Astrocyte of the cerebellum (primary cell): ENCODE data around the gene GATA5.

ENCODE experiments used
- DNase-seq: peaks from one replicate; pipeline ENCODE4 v3.0.0-alpha.2; 2011; ENCODE audit warnings: low read depth
- H3K4me3 ChIP-seq: 2 replicates; pipeline ENCODE4 v1.5.1; 2011; ENCODE audit warnings: mild to moderate bottlenecking, low read depth, low read length, moderate library complexity
- in situ Hi-C: cut with HindIII; loops from 2 replicates; pipeline ENCODE4 v1.10.0; 2017; ENCODE audit warnings: low sequenced_read_pairs
- TF ChIP-seq, protein P1 (sequence below): IDR thresholded peaks from 2 replicates; pipeline ENCODE4 v1.5.1; 2012; ENCODE audit warnings: low read length, low read depth, moderate library complexity, mild to moderate bottlenecking; ENCODE audit errors: missing control alignments

The GATA5 gene

DNA sequence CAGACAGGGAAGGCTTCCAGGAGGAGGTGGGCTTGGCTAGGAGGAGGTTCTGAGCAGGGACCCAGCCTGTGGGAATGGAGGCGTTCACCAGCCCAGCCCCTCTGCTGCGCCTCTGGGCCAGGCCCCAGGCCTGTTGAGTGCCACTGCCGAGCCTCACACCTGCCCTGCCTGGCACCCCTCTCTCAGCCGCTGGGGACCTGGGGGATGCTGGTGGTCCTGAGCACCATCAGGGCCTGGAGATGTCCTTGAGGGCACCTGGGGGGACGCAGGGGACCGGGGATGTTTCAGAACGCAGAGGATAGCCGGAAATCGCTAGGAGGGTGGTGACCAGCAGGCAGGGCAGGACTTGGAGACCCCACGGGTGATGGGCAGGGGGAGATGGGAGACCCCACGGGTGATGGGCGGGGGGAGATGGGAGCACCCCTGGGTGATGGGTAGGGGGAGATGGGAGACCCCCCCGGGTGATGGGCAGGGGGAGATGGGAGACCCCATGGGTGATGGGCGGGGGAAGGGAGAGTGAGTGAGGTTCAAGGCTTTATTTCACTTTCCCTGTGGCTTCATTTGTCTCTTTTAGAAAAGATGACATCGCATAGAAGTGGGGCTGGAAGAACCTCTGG lies 12.7 kb downstream of the GATA5 start:
- in situ Hi-C loops = no loop called here
- TF ChIP-seq, protein P1, sequence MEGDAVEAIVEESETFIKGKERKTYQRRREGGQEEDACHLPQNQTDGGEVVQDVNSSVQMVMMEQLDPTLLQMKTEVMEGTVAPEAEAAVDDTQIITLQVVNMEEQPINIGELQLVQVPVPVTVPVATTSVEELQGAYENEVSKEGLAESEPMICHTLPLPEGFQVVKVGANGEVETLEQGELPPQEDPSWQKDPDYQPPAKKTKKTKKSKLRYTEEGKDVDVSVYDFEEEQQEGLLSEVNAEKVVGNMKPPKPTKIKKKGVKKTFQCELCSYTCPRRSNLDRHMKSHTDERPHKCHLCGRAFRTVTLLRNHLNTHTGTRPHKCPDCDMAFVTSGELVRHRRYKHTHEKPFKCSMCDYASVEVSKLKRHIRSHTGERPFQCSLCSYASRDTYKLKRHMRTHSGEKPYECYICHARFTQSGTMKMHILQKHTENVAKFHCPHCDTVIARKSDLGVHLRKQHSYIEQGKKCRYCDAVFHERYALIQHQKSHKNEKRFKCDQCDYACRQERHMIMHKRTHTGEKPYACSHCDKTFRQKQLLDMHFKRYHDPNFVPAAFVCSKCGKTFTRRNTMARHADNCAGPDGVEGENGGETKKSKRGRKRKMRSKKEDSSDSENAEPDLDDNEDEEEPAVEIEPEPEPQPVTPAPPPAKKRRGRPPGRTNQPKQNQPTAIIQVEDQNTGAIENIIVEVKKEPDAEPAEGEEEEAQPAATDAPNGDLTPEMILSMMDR = no peak
- DNase-seq = no peak
- H3K4me3 ChIP-seq = no peak overlapping the region

- in situ Hi-C loops = no loop called here
- no peak overlapping the region for H3K4me3 ChIP-seq
- no peak for DNase-seq
- TF ChIP-seq, protein P1 = no peak
These were observed 14.0 kb downstream of the GATA5 start for GRCh38 chr20:62461834-62462233.

- in situ Hi-C loops = no loop called here
- H3K4me3 ChIP-seq = no peak overlapping the region
- TF ChIP-seq, protein P1 = no peak
- DNase-seq = no peak
These were observed 14.6 kb downstream of the GATA5 start for GRCh38 chr20:62461157-62461556.

DNA sequence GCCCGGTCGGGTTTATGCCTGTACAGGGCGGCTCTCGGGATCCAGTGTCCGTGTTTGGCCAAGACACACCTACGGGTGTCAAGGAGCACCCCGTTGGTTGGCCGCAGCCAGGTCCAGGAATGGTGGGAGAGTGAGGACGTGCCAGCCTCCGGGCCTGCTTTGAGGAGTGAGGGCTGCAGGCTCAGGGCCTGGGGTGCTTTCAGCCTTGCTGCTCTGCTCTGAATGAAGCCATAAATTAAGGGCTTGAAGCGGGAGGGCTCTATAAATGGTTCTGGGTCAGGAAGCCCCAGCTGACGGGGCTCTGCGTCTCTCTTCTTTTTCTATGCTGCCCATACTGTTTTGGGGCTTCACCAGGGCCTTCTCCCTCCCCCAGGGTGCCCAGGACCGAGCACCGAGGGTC lies 15.1 kb downstream of the GATA5 start:
- TF ChIP-seq, protein P1 = no peak
- H3K4me3 ChIP-seq = no peak overlapping the region
- in situ Hi-C loops = no loop called here
- DNase-seq = no peak

DNA sequence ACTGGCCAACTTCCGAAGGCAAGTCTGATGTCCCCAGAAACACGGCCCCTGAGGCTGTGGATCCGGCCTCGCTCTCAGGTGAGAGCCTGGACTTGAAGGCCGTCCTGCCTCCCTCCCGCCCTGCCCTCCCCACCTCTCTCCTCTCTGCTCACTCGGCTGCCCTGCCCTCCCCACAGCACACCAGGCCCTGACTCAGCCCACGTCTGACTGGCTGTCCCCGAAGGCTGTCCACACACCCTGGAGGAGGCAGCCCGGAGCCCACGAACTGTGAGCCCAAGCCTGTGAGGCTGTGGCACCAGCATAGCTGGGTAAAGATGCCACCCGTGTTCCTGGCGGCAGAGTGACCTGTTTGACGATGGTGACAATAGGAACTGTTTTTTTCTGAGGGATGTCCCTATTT lies 16.3 kb downstream of the GATA5 start:
- H3K4me3 ChIP-seq = no peak overlapping the region
- in situ Hi-C loops = no loop called here
- DNase-seq = no peak
- TF ChIP-seq, protein P1 = no peak

- in situ Hi-C loops = no loop called here
- no peak for DNase-seq
- H3K4me3 ChIP-seq = no peak overlapping the region
- TF ChIP-seq, protein P1 = no peak
These were observed 17.2 kb downstream of the GATA5 start for GRCh38 chr20:62458275-62459251.
